Melanocyte of skin (primary cell): Measurements from ENCODE around the gene CPNE6. TPM values are rescaled to one million over a fixed set of nuclear protein-coding genes. Genes with fewer than 3 reads are reported as not detected.

ENCODE experiments used
- total RNA-seq, 2 donors: library from RNA; depleted of rRNA; stranded (reverse); fragments of >200 nt; gene quantifications; 2 replicates each; pipeline ENCODE4 v1.2.3, GENCODE V29; 2012

The CPNE6 gene
- not detected for total RNA-seq

DNA sequence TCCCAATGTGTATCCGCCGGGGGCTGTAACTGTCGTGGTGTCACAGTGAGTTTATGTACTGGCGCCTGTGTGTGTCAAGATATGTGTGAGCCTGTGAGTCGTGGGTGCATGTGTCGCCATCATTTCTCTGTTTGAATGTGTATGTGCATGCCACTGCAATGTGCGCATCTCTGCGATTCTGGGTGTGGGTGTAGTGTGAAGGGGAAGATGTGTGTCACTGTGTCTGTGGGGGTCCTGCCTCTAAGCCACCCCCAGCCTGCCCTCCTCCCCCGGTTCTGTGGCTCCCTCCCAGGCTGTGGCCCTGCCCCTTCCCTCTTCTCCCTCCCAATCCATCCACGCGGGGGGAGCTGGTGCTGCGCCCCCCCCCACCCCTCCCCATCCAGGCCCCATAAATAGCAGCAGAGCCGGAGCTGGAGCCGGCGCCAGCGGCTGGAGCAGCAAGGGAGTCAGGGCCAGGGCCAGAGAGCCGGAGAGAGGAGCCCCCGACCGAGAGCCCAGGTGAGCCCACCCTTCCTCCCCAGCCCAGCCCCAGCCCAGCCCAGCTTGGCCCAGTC, at the start of gene CPNE6:
TSS of gene CPNE6 (plus strand) at position 419 of the 554 bp plus-strand sequence. CDS start 1,375 bp downstream, outside the sequence.

DNA sequence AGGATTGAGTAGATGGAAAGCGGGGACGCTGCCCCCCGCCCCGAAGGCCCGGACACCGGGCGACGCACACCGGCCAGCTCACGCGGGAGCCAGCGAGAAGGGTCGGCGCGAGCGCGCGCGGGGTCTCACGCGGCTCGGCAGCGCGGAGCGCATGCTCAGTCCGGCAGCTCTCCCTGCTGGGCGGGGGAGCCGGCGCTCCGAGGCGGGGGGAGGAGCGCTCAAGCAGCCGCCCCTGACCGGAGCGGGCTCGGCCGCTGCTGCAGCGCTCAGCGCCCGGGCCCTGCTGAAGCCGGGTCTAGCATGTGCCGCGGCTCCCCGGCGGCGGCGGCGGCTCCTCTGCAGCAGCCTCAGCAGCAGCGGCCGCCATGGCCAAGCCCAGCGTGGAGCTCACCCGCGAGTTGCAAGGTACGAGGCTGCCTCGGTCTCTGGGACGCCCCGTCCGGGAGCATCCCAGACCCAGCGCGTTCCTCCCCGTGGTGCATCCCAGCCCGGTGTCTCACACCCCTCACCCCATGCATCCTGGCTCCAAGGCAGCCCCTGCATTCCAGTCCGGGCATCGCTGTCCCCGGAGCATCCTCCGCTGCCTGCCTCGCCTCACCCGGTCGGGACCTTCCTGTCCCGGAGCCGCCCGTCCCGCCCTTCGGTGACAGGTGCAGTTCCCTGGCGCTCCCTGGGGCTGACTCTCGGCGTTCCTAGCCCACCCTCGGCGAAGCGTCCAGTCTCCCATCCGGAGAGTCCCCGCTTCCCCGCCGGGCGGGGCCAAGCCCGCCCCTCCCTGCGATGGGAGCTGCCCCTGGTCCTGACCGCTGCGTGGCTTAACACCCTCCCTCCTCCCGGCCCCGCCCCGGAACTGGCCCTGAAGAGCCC, 19.3 kb upstream of the CPNE6 start, which contains the start of gene CARMIL3:
TSS of gene CARMIL3 (plus strand) at position 221 of the 867 bp plus-strand sequence. CDS start at position 366, 145 bp downstream.

DNA sequence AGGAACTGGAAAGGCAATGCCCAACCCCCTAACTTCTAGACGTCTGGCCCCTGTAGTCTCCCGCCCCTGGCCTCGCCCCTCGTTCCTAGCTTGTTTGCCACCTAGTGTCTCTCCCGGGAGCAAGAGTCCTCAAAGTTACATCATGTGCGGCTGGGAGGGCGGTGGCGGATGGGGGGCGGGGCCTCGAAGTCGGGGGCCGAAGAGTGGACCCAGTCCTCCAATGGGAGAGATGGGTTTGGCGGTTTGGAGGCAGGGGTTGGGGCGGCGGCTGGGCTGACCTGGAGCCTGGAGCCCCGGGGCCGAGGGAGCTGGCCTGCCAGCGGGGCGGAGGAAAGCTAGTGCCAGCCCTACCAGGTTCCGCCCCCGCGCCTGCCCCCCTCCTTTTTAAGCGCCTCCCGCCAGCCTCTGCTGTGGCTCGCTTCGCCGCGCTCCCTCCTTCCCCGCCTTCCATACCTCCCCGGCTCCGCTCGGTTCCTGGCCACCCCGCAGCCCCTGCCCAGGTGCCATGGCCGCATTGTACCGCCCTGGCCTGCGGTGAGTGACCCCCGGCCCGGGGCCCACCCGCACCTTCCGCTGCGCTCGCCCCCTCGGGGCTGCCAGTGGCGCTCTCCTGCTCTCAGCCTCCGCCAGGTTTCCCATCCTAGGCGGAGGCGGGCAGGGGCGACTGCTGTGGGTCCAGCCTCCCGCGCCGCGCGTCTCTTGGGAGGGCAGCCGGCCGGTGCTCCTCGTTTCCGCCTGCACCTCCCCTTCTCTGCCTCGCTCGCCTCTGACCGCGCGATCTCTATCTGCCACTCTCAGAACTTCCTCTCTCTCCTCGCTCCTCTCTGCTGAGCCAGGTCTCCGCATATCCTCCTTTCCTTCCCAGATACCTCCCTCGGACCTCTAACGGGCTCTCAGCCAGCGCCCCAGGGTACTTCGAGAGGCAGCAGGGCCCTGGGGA, 22.8 kb downstream of the CPNE6 start, which contains the start of gene PCK2:
TSS of gene PCK2 (plus strand) at position 411 of the 940 bp plus-strand sequence. CDS start at position 506, 95 bp downstream.

DNA sequence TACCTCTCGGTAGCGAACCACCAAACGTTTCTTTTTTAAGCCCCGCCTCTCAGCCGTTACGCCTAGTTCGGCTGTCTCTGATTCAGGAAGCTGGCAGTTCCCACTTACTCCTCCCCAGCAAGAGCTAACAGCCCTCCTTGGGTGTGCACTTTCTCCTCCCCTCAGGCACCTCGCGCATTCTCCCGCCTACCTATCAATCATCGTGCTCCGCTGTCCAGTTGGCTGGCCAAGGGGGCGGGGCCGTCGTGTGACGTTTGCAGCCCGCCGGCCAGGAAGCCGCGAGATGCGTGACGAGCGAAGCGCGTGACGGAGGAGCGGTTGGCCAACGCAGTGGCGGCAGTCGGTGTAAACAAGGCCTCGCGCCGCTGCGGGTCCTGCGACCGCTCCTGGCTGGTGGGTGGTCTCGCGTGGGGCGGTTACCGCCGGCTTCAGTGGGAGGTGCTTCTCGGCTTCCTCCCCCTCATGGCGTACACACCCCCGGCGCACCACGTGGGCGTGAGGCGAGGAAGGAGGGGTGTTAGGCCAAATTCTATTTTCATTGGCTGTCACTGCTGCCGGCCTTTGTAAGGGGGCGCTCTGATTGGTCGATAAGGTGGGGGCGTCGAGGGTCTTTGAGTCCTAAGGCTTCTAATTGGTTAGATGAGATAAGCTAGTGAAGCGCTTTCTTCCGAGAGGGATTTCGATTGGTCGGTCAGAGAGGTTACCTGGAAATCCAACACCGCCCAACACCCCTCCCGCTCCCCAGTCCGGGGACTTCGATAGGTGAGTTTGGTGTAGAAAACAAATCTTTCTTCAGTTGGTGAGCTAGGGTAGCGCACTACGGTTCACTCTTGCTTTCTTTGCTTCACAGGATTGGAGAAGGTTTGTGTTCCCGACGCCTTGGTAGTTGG, 43.4 kb downstream of the CPNE6 start, which contains the start of the genes DCAF11 and NRL:
TSS of gene DCAF11 (plus strand) at position 246 of the 890 bp plus-strand sequence. CDS start 818 bp downstream, outside the sequence.
TSS of gene NRL (minus strand) at position 418 of the 890 bp plus-strand sequence. CDS start 32,101 bp downstream, outside the sequence.

Other genes starting within 250 kb of the CPNE6 start
- gene DHRS4, start 117.8 kb upstream of the CPNE6 start, total RNA-seq = 10 to 100 TPM; 30.6 to 34.4 TPM
- gene DHRS4L2, start 82.6 kb upstream of the CPNE6 start, total RNA-seq = 10 to 100 TPM in 1 of 2 donors, 1 to 10 TPM in 1; 8.9 to 11.7 TPM
- gene CARMIL3, start 19.6 kb upstream of the CPNE6 start, total RNA-seq = 1 to 10 TPM in 1 of 2 donors, under 1 TPM in 1; 1.00 to 1.7 TPM
- gene PCK2, start 22.7 kb downstream of the CPNE6 start, total RNA-seq = 10 to 100 TPM in 1 of 2 donors, 1 to 10 TPM in 1; 9.3 to 16.7 TPM
- 10 to 100 TPM; 74.3 to 83.3 TPM for gene DCAF11, start 43.2 kb downstream of the CPNE6 start, total RNA-seq
- 1 to 10 TPM; 1.7 to 2.0 TPM for gene NRL, start 43.4 kb downstream of the CPNE6 start, total RNA-seq
- gene FITM1, start 59.1 kb downstream of the CPNE6 start, total RNA-seq = under 1 TPM in 1 of 2 donors, not detected in 1; 0.34 TPM
- 100 to 1,000 TPM; 116 TPM for gene PSME1, start 64.6 kb downstream of the CPNE6 start, total RNA-seq
- 10 to 100 TPM; 16.9 to 18.6 TPM for gene EMC9, start 70.0 kb downstream of the CPNE6 start, total RNA-seq
- 100 to 1,000 TPM; 163 to 168 TPM for gene PSME2, start 75.0 kb downstream of the CPNE6 start, total RNA-seq
- 10 to 100 TPM; 58.8 to 76.9 TPM for gene RNF31, start 75.9 kb downstream of the CPNE6 start, total RNA-seq
- gene IRF9, start 89.7 kb downstream of the CPNE6 start, total RNA-seq = 100 to 1,000 TPM; 161 to 192 TPM
- 10 to 100 TPM in 1 of 2 donors, 1 to 10 TPM in 1; 8.9 to 29.0 TPM for gene REC8, start 100.5 kb downstream of the CPNE6 start, total RNA-seq
- 10 to 100 TPM; 38.2 to 69.3 TPM for gene IPO4, start 117.3 kb downstream of the CPNE6 start, total RNA-seq
- 10 to 100 TPM; 57.6 to 60.9 TPM for gene TM9SF1, start 123.9 kb downstream of the CPNE6 start, total RNA-seq
- not detected for gene TSSK4, start 134.1 kb downstream of the CPNE6 start, total RNA-seq
- gene CHMP4A, start 141.9 kb downstream of the CPNE6 start, total RNA-seq = 10 to 100 TPM in 1 of 2 donors, 1 to 10 TPM in 1; 8.3 to 12.4 TPM
- gene MDP1, start 144.5 kb downstream of the CPNE6 start, total RNA-seq = 1 to 10 TPM; 3.3 to 7.9 TPM
- gene NEDD8, start 160.8 kb downstream of the CPNE6 start, total RNA-seq = 10 to 100 TPM; 80.2 to 96.6 TPM
- gene GMPR2, start 161.4 kb downstream of the CPNE6 start, total RNA-seq = 10 to 100 TPM; 39.9 to 64.6 TPM
- 10 to 100 TPM; 44.6 to 52.7 TPM for gene TINF2, start 171.1 kb downstream of the CPNE6 start, total RNA-seq
- gene TGM1, start 191.6 kb downstream of the CPNE6 start, total RNA-seq = under 1 TPM in 1 of 2 donors, not detected in 1; 0.34 TPM
- 10 to 100 TPM; 38.5 to 41.0 TPM for gene RABGGTA, start 200.0 kb downstream of the CPNE6 start, total RNA-seq
- gene DHRS1, start 228.2 kb downstream of the CPNE6 start, total RNA-seq = 10 to 100 TPM; 11.0 to 20.3 TPM
- gene NOP9, start 228.3 kb downstream of the CPNE6 start, total RNA-seq = 10 to 100 TPM; 23.1 to 28.3 TPM
- gene CIDEB, start 236.4 kb downstream of the CPNE6 start, total RNA-seq = 1 to 10 TPM; 1.7 to 2.4 TPM
- gene LTB4R2, start 238.6 kb downstream of the CPNE6 start, total RNA-seq = 1 to 10 TPM; 3.3 to 4.5 TPM
- 1 to 10 TPM in 1 of 2 donors, under 1 TPM in 1; 1.00 to 2.1 TPM for gene LTB4R, start 239.9 kb downstream of the CPNE6 start, total RNA-seq